HG02759 (cell line): ENCODE results near the gene APRT.
A peak's percentile ranks its signal among the peaks of the same experiment; 100 is the strongest.

Experiments
- ATAC-seq: cut with Tn5 transposase; IDR thresholded peaks from one replicate; pipeline ENCODE4 v1.9.1; 2021; ENCODE audit warnings: mild to moderate bottlenecking, moderate library complexity; ENCODE audit not compliant: unreplicated experiment

Gene APRT

GRCh38 chr16:88811769-88812512 lies at the start of gene APRT:
Gene APRT, minus strand, starts transcription at chr16:88811928. Its CDS starts 29 bp downstream, at chr16:88811899.
- ATAC-seq = peak; percentile 72

DNA sequence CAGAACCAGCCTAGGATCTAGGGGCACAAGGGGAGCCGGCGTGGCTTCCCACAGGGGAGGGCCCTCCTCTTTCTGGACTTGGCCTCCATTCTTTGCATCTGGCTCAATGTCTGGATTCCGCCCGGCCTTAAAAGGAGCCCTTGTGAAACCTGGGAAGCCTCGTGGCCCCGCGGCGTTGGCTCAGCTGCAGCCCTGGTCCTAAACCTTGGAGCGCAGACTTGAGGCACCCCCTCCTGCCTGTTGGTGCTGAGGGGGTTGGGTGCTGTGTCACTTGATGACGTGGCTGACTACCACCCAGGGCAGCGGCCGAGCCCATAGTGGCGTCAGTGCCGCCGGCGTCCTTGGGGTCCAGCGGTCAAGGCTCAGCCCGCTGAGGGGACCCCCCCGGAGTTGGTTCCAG lies 49.6 kb upstream of the APRT start:
- no peak for ATAC-seq

DNA sequence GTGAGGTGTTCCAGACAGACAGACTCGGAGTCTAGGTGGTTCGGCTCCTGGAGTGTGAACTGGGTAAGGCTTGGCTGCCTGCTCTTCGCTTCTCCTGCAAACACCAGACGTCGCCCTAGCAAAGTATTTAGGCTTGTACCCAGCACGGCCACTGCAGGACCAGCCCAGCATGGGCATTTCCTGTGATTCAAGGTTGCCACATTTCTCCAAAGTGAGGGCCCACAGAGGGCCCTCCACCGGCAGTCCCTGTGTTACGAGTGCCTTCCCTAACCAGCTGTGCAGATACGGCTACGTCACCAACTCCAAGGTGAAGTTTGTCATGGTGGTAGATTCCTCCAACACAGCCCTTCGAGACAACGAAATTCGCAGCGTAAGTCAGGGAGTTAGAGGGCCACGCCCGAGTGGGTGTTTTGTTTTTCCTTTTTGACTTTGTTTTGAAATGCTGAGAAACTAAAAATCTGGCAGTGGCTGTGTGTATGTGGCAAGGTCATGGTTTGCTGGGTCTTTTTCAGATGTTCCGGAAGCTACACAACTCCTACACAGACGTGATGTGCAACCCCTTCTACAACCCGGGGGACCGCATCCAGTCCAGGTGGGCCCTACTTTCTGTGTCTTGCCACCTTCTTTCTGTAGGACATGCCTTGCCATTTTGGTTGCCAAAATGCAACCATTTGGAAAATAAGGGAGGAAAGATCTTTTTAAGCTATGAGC lies 47.8 kb upstream of the APRT start:
- ATAC-seq = no peak

GRCh38 chr16:88857728-88858339 lies 46.1 kb upstream of the APRT start:
- ATAC-seq = peak; percentile 42

DNA sequence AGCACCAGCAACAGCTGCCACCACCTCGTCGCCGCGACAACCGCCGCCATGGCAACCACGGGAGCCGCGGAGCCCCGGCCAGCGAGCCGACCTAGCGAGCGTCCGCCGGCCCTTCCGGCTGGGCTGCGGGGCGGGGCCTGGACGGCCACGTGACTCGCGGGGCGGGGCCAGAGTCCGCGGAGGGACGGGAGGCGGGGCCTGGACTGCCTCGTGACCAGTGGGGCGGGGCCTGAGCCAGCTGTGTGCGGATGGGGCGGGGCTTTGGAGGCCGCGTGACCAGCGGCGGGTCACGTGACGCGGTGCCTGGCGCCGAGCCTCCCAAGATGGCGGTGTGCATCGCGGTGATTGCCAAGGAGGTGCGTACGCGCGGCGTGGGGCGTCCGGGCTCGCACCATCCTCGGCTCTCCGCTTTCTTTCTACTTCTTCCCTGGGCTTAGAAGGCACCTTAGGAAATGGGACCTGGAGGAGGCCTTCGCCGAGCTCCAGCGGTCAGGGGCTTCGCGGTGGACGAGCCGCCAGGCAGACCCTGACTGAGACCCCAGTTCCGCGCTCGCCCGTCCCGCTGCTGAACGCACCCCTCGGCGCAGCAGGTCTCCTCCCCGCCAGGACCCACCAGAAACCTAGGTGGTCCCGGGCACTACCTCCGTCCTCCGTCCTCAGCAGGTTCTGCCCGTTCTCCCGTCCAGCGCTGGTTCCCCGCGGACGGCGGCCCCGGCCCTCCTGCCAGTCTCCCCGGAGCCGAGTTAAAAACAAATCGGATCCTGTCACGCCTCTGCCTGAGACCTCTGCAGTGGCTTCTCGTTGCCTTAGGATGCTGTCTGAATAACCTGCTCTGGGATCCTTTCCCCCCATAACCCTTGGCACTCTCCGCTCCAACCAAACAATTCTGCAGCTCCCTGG lies 45.4 kb upstream of the APRT start, which contains the start of the genes GALNS and TRAPPC2L:
GALNS (minus strand) TSS at position 120 of the 900 bp plus-strand sequence; CDS start at position 50, 70 bp downstream.
TRAPPC2L (plus strand) TSS at position 300 of the 900 bp plus-strand sequence; CDS start at position 324, 24 bp downstream.
- peak; percentile 84 for ATAC-seq

DNA sequence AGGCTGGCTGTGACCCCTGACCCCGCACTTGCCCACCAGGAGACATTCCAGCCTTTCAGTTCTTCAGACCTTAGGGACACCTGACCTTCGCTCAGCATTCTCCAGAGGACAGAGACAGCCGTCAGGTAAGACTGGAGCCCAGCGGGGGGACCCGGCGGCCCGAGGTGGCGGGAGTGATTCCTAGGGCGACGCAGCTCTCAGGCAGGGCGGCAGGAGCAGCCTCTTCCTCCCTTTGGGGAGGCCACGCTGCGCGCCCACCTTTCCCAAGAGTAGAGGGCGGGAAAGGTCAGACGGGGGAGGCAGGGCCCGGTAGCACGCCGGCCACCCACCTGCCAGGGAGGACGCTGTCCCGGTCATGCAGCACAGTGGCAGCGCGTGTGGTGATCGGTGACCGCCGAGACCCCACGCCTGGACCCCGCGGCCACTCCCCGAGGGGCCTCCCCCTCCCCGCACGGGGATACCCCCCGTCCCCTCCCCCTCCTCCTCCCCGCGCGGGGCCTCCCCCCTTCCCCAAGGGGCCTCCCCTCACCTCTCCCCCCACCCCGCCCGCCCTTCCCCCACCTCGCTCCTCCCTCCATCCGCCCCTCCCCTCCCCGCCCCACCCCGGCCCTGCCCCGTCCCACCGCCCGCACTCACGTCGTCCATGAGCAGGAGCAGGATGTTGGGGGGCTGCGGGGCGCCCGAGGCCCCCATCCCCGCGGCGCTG lies 44.5 kb upstream of the APRT start:
- no peak for ATAC-seq

DNA sequence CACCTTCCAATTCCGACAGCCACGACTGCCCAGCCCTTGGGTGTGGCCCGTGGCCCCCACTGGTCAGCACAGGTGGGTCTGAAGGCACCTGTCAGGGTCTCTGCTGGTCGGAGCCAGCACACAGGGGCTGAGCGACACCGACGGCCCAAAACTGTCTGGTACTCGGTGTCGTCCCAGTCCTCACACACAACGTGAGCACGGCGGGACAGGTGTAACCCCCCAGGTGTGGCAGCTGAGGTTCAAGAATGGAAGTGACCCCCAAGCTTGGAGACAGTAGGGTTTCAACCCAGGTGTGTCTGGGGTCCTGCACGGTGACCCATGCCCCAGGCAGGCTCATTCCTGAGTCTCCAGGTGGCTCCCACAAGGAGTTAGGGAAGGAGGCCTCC lies 44.0 kb upstream of the APRT start:
- no peak for ATAC-seq

DNA sequence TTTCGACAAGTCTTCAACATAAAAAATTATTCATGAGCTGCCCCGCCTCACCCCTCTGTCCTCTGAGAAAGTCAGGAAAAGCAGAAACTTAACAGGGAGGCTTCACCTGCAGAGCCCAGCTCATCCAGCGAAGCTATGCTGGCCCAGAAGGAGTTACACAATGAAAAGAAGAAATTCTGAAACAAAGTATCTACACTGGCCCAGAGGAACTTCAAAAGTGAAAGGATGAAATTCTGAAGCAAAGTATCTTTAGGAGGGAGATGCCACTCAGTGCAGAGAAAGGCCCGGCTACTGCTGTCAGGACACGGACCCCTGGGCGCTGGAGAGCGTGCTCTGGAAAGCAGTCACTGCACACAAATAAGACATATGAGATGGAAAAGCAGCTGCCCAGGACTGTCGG lies 43.4 kb upstream of the APRT start:
- ATAC-seq = no peak

GRCh38 chr16:88854306-88855111 lies 42.8 kb upstream of the APRT start:
- no peak for ATAC-seq

GRCh38 chr16:88853325-88853941 lies 41.7 kb upstream of the APRT start:
- no peak for ATAC-seq

GRCh38 chr16:88851616-88852015 lies 39.9 kb upstream of the APRT start:
- no peak for ATAC-seq

DNA sequence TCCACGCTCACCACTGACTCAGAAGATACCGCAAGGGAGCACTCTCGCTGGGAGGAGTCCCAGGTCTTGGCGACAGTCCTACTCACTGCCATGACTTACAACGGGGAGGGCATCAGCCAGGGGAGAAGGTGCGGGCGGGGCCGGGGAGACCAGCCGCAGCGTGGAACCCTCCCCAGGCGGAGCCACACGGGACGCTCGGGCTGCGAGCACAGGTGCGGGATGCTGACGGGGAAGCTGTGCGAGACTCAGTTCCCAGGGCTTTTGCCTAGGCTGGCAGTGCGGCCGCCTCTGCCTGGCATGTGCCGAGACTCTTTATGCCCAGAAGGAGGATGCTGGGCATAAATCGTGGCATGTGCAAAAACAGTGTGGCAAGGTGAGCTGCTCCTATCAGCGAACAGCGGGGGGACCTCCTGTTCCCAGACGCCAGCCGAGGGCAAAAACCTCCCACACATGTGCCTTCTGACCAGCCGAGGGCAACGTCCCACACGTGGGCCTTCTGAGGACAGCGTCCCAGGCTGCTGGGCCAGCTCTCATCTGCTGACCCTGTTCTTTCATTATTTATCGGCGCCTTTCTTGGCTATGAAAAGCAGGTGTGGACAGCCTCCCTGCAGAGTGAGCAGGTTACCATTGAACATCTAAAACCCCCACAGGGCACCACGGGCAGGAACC lies 38.9 kb upstream of the APRT start:
- ATAC-seq = no peak

- no peak for ATAC-seq
These were observed 36.8 kb upstream of the APRT start for GRCh38 chr16:88848557-88848956.

DNA sequence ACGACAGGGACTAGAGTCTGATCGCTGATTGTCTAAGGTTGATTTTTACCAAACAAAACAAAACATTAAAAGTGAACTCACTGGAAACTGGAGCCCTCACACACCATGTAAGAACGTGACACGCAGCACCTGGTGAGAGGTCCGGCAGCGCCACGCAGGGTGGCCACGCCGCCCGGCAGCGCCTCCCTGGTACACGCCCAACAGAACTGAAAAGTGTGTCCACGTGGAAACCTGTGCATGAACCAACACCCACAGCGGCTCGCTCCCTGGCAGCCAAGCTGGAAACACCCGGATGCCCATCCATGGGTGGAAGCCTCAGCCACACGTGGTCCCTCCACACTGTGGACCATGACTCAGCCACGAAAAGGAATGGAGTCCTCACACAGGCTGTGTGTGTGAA lies 35.9 kb upstream of the APRT start:
- no peak for ATAC-seq

DNA sequence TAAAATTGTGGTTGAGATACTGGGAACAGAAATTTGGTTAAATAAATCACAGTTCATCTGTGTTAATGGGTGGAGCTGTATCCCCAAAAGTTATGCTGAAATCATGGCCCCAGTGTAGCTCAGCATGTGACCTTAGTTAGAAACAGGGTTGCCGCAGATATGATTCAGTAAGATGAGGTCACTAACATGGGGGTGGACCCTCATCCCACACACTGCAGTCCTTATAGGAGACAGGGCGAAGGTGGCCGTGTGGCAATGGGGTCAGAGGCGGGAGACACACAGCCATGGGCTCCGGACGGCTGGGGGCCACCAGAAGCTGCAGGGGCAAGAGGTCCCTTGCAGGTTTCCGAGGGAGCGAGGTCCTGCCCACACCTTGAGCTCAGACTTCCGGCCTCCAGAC lies 34.4 kb upstream of the APRT start:
- no peak for ATAC-seq

- no peak for ATAC-seq
These were observed 32.8 kb upstream of the APRT start for GRCh38 chr16:88844419-88845036.

DNA sequence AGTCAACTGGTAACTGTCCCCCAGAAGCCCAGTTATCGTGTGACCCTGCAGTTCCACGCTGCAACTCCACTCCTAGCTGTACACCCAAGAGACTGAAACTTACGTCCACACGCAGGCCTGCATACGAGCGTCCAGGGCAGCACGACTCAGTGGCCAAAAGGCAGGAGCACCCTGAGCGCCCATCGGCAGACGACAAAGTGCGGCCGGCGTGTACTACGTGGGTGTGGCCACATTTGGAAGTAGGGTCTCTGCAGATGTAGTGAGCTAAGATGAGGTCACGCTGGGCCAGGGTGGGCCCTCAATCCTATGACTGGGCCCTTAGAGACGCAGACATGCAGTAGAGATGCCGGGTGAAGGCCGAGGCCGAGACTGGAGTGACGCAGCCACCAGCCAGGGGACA lies 31.5 kb upstream of the APRT start:
- ATAC-seq = no peak

- ATAC-seq = no peak
These were observed 31.1 kb upstream of the APRT start for GRCh38 chr16:88842806-88843205.
